Neural cell (in vitro differentiated cells): Measurements from ENCODE around the gene ZYG11A.

Experiments used
- EP300 ChIP-seq: fragments of 450-650 bp; conservative IDR thresholded peaks from 2 replicates; pipeline ENCODE4 v1.6.1; 2014; ENCODE audit warnings: antibody characterized with exemption, mild to moderate bottlenecking, moderate library complexity; ENCODE audit not compliant: poor library complexity, severe bottlenecking
- POLR2AphosphoS5 ChIP-seq: IDR thresholded peaks from 2 replicates; pipeline ENCODE4 v1.6.1; 2012
- TAF1 ChIP-seq: IDR thresholded peaks from 2 replicates; pipeline ENCODE4 v1.6.1; 2012; ENCODE audit warnings: low read depth
- TF ChIP-seq, protein P1 (sequence below): fragments of 450-650 bp; IDR thresholded peaks from 2 replicates; pipeline ENCODE4 v1.5.1; 2014; ENCODE audit warnings: antibody characterized with exemption, mild to moderate bottlenecking, moderate library complexity; ENCODE audit not compliant: poor library complexity, severe bottlenecking

DNA sequence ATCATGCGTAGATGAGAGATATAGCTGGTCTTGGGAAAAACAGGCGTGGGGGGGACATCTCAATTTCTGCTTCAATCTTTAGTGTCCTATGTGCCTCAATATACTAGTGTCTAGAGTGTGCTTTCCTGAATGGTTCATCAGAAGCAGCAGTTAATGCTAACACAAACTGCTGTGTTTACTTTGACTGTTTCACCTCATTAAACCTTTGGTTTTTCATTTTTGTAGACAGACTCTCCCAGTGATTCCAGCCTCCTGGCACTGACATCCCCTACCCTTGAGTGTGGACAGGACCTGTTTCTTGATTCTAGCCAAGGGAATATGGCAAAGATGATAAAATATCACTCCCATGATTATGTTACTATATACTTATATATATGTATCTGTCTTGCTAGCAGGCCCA lies 37.6 kb downstream of the ZYG11A start:
- TF ChIP-seq, protein P1, sequence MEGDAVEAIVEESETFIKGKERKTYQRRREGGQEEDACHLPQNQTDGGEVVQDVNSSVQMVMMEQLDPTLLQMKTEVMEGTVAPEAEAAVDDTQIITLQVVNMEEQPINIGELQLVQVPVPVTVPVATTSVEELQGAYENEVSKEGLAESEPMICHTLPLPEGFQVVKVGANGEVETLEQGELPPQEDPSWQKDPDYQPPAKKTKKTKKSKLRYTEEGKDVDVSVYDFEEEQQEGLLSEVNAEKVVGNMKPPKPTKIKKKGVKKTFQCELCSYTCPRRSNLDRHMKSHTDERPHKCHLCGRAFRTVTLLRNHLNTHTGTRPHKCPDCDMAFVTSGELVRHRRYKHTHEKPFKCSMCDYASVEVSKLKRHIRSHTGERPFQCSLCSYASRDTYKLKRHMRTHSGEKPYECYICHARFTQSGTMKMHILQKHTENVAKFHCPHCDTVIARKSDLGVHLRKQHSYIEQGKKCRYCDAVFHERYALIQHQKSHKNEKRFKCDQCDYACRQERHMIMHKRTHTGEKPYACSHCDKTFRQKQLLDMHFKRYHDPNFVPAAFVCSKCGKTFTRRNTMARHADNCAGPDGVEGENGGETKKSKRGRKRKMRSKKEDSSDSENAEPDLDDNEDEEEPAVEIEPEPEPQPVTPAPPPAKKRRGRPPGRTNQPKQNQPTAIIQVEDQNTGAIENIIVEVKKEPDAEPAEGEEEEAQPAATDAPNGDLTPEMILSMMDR: no peak
- TF ChIP-seq POLR2AphosphoS5 (no peak), TAF1 (no peak), EP300 (no peak)
